GM19035 (cell line): ENCODE results near the gene CHORDC1.
A peak's percentile ranks its signal among the peaks of the same experiment; 100 is the strongest.
"Not testable (repeated sequence)": the region's sequence is repeated elsewhere in the genome, so short reads cannot be mapped to it uniquely, and the experiment has no call there.

Source experiments
- ATAC-seq: cut with Tn5 transposase; IDR thresholded peaks from one replicate; pipeline ENCODE4 v1.9.1; 2021; ENCODE audit not compliant: unreplicated experiment

The CHORDC1 gene

DNA sequence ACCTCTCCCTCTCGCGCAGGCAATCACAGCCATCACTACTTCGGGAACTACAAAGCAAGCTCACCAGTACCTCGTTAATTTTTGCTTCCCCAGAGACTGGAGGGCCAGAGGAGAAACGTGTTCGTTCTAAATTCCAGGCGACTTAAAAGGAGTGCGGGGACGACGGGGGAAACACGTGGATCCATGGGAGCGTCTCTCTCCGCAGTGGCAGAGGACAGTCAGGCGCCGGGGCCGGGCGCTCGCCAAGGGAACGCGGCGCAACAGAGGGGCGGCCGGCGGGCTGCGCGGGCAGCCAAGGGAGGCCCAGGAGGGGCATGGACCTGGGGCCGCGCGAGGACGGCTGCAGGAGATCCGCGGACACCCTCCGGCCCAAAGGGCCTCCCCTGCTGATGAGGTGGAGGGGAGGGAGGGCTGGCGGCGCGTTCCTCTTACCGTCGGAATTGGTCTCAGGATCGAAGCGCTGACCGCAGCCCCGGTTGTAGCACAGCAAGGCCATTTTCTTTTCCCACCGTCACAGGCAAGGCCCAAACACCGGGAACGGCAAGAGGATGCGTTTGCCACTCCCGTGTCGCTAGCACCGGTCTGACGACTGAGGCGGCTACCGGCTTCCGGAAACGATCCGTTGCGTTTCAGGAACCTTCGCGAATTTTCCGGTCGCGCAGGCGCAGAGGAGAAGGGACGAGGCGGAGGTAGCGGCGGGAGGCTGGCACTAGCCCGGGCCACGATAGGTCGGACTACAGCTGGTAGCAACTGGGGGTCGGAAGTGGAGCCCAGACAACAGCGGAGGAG, at the start of gene CHORDC1:
TSS of gene CHORDC1 (minus strand) at position 591 of the 789 bp plus-strand sequence. CDS start at position 496, 95 bp downstream.
- ATAC-seq = peak; percentile 91

GRCh38 chr11:90257158-90257525, 34.3 kb upstream of the CHORDC1 start:
- ATAC-seq = no peak

GRCh38 chr11:90256404-90257157, 33.7 kb upstream of the CHORDC1 start:
- no peak for ATAC-seq

- ATAC-seq = no peak
Measured at GRCh38 chr11:90254065-90254464, 31.2 kb upstream of the CHORDC1 start.

DNA sequence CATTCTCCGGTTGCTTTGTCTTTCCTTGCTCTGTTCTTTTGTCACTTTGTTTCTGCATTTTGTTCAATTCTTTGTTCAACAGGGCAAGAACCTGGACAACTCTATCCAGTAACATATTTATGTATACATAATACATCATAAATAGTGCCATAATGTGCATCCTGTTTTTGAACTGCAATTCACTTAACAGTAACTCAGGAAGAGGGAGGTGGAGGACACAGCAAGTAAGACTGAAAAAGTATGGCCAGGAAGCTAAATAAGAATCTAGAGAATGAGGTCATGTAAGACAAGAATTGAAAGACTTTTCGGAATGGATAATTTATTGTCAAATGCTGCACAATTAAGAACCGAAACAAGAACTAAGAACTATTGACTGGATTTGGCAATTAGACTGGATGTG, 29.2 kb upstream of the CHORDC1 start:
- no peak for ATAC-seq

GRCh38 chr11:90251599-90251998, 28.8 kb upstream of the CHORDC1 start:
- no peak for ATAC-seq

DNA sequence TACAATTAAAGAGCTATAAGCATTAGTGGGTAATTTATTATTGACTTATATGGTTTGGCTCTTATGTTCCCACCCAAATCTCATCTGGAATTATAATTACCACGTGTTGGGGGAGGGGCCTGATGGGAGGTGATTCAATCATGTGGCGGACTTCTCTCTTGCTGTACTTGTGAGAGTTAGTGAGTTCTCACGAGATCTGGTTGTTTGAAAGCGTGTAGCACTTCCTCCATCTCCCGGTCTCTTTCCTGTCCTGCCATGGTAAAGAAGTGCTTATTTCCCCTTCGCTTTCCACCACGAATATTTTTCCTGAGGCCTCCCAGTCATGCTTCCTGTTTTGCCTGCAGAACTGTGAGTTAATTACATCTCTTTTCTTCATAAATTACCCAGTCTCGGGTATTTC, 28.1 kb upstream of the CHORDC1 start:
- peak; percentile 51 for ATAC-seq

GRCh38 chr11:90246468-90246867, 23.6 kb upstream of the CHORDC1 start:
- ATAC-seq = no peak

DNA sequence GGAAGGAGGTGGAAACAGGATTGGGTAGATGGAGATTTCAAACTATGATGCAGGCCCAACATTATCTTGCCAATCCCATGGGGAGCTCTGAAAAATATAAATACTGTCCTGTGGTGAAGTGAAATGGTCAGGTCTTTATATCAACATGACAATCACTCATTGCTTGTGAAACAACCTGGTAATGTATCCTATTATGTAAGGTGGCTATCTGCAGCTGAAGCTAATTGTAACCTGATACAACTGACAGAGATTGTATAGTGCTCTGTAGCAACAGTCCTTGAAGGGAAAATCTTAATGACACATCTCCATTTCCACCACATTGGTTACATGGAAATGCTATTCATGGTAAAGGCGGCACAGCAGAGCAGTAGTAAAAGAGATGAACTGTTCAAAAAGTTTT, 20.7 kb upstream of the CHORDC1 start:
- no peak for ATAC-seq

- no peak for ATAC-seq
Measured at GRCh38 chr11:90242894-90243416, 20.1 kb upstream of the CHORDC1 start.

DNA sequence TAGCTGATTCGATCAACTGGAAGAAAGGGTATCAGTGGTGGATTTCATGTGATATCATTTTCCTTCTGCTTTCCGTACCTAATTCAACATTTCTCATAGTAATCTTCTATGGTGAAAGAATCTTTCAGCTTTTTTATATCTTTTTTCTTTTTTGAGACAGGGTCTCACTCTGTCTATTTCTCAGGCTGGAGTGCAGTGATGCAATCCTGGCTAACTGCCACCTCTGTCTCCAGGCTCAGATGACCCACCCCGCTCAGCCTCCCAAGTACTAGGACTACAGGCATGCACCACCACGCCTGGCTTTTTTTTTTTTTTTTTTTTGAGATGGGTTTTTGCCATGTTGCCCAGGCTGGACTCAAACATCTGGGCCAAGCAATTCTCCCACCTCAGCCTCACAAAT, 18.6 kb upstream of the CHORDC1 start:
- ATAC-seq = no peak

DNA sequence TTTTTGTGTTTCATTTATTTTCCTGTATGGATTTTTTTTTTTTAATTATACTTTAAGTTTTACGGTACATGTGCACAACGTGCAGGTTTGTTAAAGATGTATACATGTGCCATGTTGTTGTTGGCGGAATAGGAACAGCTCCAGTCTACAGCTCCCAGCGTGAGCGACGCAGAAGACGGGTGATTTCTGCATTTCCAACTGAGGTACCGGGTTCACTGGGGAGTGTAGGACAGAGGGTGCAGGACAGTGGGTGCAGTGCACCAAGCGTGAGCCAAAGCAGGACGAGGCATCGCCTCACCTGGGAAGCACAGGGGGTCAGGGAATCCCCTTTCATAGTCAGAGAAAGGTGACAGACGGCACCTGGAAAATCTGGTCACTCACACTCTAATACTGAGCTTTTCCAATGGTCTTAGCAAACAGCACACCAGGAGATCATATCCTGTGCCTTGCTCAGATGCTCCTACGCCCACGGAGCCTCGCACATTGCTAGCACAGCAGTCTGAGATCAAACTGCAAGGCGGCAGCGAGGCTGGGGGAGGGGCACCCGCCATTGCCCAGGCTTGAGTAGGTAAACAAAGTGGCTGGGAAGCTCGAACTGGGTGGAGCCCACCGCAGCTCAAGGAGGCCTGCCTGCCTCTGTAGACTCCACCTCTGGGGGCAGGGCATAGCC, 17.3 kb upstream of the CHORDC1 start:
- ATAC-seq = not testable (repeated sequence)

GRCh38 chr11:90237004-90237403, 14.2 kb upstream of the CHORDC1 start:
- no peak for ATAC-seq

- ATAC-seq = no peak
Measured at GRCh38 chr11:90235526-90235925, 12.7 kb upstream of the CHORDC1 start.

- ATAC-seq = no peak
Measured at GRCh38 chr11:90234977-90235376, 12.1 kb upstream of the CHORDC1 start.

DNA sequence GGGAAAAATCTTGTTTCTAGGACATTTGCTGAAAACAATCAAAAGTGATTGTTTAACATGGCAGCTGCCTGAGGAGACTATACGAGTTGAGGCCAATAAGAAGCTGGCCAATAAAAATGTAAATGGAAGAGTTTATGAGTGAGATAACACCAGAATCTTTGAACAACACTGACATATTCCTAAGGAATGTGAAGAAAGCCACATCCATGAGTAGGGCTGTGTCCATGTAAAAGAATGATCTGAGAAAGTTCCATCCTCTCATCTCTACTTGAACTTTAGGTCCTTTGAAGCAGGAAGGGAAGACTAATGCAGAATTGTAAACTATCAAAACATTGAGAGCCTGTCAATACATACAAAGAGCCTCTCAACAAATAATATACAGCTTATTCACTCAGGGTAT, 6.9 kb upstream of the CHORDC1 start:
- no peak for ATAC-seq

DNA sequence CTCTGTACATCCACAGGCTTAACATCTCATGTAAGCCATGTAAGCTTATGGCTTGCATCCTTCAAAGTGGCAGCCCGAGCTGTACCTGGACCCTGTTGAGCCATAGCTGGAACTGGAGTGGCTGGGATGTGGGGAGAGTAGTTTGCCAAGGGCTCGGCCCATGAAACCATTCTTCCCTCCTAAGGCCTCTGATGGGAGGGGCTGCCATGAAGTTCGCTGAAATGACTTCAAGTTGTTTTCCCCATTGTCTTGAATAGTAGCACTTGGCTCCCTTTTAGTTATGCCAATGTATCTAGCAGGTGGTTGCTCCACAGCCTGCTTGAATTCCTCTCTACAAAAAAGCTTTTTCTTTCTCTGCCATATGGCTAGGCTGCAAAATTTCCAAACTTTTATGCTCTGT, 5.2 kb upstream of the CHORDC1 start:
- no peak for ATAC-seq

DNA sequence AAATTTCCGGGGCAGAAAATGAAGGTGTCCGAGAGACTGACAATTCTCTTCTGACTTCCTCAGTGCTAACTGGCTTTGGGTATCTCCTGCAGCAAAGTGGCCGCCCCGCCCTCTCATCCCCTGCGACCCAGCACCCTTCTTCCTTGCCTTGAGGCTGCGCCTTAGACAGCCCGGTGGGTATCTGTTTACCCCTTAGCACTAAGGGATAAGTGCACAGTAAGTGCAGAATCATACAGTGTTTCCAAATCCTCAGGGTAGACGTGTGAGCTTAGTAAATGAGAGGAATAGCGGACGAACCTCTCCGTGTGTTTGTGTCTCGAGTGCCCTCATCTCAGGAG, 368 bp upstream of the CHORDC1 start:
- peak; percentile 44 for ATAC-seq

GRCh38 chr11:90221803-90222458, 918 bp downstream of the CHORDC1 start:
- no peak for ATAC-seq

DNA sequence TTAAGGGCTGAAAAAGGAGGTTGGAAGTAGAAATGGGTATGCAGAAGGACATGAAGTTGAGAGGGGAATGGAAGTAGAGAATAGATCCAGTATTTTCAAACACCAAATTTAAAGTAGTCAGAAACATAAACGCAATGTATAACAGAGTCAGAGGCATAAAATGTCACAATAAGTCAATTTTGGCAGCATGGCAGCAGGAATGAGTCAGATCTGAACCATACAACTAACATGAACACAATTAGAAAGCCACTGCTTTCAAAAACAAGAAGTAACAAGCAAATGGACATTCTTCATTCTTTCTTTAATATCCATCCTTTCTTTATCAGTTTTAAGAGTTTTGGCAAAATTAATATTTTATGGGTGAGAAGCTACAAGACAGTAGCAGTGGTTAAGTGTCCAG, 2.5 kb downstream of the CHORDC1 start:
- no peak for ATAC-seq

DNA sequence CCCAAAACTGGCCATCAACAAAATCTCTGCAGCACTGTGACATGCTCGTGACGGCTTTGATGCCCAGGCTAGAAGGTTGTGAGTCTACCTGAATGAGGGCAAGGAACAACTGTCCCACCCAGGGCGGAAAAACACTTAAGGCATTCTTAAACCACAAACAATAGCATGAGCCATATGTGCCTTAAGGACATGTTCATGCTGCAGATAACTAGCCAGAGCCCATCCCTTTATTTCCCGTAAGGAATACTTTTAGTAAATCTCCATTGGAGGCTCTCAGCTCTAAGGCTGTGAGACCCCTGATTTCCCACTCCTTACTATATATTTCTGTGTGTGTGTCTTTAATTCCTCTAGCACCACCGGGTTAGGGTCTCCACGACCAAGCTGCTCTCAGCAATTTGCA, 3.4 kb downstream of the CHORDC1 start:
- ATAC-seq = no peak
